Measurements from ENCODE around the gene PRSS48.
"Not testable (repeated sequence)": the region's sequence is repeated elsewhere in the genome, so short reads cannot be mapped to it uniquely, and the experiment has no call there.

Gene PRSS48, protein sequence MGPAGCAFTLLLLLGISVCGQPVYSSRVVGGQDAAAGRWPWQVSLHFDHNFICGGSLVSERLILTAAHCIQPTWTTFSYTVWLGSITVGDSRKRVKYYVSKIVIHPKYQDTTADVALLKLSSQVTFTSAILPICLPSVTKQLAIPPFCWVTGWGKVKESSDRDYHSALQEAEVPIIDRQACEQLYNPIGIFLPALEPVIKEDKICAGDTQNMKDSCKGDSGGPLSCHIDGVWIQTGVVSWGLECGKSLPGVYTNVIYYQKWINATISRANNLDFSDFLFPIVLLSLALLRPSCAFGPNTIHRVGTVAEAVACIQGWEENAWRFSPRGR

DNA sequence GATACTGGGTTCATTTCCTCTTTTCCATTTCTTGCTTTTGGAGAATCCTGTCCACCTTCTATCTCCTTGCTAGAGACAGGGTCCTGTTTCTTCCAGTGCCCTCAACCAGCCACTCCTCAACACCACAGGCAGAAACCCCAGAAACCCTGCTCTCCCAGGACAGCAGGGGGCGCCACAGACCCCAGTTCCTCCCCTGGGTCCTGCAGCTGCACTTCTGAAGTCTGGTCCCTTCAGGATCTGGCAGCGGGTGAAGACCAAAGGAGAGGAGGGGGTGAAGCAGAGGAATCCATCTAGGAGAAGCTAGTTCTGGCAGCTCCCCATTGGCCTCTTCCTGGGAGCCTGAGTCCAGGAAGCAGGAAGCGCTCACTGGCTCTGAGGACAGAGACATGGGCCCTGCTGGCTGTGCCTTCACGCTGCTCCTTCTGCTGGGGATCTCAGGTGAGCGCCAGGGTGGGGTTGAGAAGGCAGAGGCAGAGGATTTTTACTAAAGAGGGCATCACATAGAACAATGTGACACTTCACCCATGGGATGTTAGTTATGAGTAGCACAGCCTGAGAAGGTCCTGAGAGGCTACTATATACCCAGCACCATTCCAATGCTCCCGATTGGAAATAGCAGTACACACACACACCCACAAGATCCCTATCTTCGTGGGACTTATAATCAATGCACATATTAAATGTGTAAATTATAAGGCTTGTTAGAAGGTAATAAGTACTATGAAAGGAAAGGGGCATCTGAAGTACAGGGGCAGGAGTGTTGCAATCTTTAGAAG, at the start of gene PRSS48:
TSS of gene PRSS48 (plus strand) at position 375 of the 776 bp plus-strand sequence. CDS start at position 387, 12 bp downstream.
- DNase-seq, result peak; percentile 48

- no peak for DNase-seq
These were observed 49.8 kb upstream of the PRSS48 start for GRCh38 chr4:151227172-151227571.

GRCh38 chr4:151227731-151228130, 49.2 kb upstream of the PRSS48 start:
- DNase-seq, result no peak

DNA sequence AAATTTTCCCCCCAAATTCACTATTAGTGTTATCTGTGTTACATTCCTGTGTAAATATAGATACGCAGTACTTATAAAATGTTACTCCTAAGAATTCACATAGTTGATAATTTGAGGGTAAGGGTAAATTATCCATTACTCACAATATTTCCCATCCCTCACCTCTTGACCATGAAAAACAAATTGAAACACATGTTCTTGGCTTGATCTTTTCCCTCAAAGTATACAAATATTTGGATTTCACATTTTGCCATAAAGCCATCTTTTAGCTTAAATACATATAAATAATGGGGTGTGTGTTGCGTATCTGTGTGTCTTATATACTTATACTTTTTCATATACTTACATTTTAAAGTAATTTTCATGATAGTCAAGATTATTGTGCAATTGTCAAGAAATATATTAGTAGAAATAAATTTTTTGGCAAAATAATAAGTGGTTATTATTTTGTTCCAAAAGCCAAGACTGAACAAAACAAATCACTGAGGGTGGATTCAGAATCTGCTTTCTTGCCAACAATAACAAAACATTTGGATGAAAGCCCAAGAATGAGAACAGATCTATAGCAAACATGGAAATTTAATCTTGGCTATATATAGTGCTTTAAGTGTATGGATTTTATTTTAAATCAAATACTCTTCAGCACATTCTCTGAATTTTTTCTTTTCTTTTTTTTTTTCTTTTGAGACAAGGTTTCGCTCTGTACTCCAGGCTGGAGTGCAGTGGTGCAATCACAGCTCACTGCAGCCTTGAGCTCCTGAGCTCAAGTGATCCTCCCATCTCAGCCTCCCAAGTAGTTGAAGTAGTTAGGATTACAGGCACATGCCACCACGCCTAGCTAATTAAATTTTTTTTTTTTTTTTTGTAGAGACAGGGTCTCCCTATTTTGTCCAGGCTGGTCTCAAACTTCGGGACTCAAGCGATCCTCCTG, 48.5 kb upstream of the PRSS48 start:
- no peak for DNase-seq

DNA sequence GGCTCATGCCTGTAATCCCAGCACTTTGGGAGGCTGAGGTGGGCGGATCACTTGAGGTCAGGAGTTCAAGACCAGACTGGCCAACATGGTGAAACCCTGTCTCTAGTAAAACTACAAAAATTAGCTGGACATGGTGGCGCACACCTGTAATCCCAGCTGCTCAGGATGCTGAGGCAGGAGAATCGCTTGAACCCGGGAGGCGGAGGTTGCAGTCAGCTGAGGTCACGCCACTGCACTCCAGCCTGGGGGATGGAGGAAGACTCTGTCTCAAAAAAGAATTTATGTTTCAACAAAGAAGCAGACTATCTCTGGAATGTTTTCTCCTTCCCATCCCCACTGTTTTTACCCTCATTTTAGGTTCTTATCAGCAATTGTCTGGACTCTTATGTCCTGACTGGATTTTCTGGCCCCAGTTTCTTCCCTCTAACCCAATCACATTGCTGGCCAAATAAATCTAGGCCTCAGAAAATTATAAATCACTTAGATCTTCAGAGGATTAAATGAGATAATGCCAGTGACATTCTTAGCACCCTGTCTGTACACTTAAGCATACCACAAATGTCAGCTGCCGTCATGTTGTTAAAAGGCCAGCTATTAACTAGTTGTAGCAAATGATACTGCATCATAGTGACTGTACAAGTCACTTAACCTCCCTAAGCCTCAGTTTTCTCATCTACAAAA, 44.9 kb upstream of the PRSS48 start:
- DNase-seq, result no peak

GRCh38 chr4:151233600-151233999, 43.4 kb upstream of the PRSS48 start:
- no peak for DNase-seq

DNA sequence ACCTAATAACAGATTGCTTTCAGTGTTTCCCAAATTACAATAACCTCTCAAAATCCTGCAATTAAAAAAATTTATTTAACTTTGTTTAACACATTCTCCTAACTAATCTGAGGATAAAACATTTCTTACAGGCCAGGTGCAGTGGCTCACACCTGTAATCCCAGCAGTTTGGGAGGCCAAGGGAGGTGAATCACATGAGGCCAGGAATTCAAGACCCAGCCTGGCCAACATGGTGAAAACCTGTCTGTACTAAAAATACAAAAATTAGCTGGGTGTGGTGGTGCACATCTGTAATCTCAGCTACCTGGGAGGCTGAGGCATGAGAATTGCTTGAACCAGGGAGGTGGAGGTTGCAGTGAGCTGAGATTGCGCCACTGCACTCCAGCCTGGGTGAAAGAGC, 41.6 kb upstream of the PRSS48 start:
- DNase-seq, result not testable (repeated sequence)

DNA sequence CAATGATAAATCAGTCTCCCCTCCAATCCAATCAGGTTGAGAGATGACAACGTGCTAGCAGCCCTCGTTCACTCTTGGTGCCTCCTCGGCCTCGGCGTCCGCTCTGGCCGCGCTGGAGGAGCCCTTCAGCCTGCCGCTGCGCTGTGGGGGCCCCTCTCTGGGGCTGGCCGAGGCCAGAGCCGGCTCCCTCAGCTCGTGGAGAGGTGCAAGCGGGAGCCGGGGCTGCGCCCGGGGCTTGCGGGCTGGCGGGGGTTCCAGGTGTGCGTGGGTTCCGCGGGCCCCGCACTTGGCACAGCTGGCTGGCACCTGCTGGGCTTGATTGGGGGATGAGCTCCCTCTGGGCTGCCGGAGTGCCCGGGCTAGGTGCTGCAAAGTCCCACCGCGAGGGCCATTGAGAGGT, 40.9 kb upstream of the PRSS48 start:
- DNase-seq, result no peak

- no peak for DNase-seq
These were observed 38.5 kb upstream of the PRSS48 start for GRCh38 chr4:151238477-151238876.

DNA sequence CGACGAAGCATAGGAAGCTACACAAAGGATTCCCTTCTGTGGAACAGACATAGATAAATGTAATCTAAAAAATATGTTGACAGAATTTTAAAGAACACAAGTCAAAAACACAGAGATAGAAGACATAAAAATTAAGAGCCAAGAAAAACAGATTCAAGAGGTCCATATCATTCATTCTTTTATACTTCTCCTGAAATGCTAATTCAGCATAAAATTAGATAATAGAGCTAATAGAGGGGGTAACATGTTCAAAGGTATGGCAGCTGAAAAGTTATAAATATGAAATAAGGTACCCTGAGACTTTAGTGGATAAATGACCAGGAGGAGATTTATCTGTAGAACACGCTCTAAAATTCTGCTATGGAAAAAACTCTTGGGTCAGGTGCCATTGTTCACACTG, 37.4 kb upstream of the PRSS48 start:
- no peak for DNase-seq

DNA sequence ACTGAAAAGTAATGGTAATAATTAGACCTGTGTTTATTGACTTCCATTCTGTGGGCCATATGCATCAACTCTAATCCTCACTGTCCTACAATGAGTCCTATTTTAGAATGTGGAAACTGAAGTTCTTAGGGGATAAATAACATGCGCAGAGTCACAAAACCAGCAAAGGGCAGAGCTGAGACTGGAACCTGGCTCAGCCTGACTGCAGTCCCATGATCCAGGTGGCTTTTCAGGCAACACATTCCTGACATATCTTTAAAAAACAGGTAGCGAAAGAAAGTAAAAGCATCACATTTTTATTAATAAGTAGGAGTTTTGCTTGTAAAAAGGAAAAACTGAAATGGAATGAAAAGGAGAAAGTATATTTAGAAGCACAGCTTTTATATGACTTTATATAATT, 34.7 kb upstream of the PRSS48 start:
- DNase-seq, result no peak

DNA sequence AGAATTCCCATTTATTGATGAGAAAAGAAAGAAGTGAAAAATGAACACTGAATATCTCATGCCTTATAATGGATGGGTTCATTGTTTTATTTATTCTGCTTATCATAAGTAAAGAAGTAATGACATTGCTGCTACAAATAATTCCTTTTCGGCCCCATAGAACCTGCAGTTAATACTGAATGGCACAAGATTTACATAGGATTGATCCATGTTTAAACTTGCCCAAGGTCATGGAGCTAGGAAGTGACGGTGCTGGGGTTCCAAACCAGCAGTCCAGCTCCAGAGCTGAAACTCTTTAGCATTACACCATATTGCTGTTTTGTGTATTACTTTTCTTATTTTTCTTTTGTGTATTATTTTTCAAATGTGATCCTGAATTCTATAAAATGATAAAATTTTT, 30.2 kb upstream of the PRSS48 start:
- no peak for DNase-seq

- DNase-seq, result no peak
These were observed 29.6 kb upstream of the PRSS48 start for GRCh38 chr4:151247395-151247794.

GRCh38 chr4:151248519-151248918, 28.4 kb upstream of the PRSS48 start:
- DNase-seq, result no peak

- no peak for DNase-seq
These were observed 26.3 kb upstream of the PRSS48 start for GRCh38 chr4:151250706-151251105.

DNA sequence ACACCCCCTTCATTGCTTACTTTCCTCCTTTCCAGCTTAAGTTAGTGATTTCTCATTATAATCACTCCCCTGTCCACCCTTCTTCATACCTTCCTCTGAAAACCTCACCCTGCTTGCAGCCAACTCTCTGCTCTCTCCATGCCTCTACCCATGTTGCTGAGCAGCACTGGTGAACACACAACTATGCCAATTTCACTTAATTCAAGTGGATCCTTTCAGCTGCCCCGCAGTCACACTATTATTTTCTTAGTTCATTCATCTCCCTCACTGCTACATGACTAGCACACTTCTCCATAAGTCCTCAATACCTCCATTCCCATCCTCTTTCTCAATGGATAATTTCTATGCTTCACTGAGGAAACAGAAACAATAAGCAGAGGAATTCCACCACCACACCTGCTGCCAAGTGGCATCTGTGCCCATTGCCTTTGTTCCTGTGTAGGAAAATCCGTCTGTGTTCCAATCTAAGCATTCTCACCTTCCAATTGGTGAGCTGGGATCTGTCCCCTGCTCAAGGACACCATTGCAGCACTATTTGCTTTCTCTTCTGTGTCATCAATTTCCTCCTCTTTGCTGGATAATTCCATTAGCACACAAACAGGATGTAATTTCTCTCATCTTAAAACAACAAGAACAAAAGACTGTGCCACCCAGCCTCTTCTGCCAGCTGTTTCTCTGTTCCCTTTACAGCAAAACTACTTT, 25.2 kb upstream of the PRSS48 start:
- no peak for DNase-seq

DNA sequence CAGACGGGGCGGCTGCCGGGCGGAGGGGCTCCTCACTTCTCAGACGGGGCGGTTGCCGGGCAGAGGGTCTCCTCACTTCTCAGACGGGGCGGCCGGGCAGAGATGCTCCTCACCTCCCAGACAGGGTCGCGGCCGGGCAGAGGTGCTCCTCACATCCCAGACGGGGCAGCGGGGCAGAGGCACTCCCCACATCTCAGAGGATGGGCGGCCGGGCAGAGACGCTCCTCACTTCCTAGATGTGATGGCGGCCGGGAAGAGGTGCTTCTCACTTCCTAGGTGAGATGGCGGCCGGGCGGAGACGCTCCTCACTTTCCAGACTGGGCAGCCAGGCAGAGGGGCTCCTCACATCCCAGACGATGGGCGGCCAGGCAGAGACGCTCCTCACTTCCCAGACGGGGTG, 21.7 kb upstream of the PRSS48 start:
- DNase-seq, result not testable (repeated sequence)

DNA sequence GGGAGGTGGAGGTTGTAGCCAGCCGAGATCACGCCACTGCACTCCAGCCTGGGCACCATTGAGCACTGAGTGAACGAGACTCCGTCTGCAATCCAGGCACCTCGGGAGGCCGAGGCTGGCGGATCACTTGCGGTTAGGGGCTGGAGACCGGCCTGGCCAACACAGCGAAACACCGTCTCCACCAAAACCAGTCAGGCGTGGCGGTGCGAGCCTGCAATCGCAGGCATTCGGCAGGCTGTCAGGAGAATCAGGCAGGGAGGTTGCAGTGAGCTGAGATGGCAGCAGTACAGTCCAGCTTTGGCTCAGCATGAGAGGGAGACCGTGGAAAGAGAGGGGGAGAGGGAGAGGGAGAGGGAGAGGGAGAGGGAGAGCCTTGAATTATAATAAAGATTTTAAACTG, 21.3 kb upstream of the PRSS48 start:
- not testable (repeated sequence) for DNase-seq

DNA sequence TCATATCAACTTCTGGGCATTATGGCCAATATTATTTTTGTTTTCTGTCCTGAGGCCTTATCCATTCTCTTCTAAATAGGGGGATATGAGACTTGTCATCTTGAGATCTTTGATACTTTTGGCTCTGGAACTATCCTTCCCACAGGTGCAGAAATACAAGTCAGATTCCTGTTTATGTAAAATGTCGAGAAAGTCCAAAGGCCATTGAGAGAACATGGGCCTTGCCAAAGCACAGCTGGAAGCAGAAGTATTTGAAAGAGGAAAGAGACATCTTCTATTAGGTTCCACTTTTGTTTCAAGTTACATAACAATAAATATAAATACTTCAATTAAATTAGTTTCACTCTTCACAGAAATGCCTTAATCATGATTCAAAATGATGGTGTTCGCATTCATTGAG, 20.8 kb upstream of the PRSS48 start:
- no peak for DNase-seq

DNA sequence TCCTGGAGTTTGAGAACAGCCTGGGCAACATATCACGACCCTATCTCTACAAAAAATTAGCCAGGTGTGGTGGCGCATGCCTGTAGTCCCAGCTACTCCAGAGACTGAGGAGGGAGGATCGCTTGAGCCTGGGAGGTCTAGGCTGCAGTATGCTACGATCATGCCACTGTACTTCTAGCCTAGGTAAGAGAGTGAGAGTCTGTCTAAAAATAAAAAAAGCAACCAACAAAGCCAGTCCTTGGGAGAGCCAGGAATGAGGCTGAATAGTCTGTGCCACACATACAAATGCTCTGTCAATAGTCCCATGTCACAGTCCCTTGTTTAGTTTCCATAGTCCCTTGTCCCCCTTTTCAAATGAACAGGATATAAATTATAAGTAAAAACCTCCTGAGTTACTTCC, 19.3 kb upstream of the PRSS48 start:
- no peak for DNase-seq

GRCh38 chr4:151259752-151260151, 17.2 kb upstream of the PRSS48 start:
- DNase-seq, result no peak

GRCh38 chr4:151260526-151260925, 16.4 kb upstream of the PRSS48 start:
- no peak for DNase-seq
